ENCODE data around the gene PFKP.

- TF ChIP-seq CTCF (IDR thresholded peaks at IDR 0.05) = no peak
- TF ChIP-seq POLR2A (IDR thresholded peaks at IDR 0.05) = no peak
These were observed 104.7 kb downstream of the PFKP start for GRCh38 chr10:3172081-3172445.
